Breast epithelium (tissue), 3 donors: ENCODE results near the gene SLC25A43.

Source experiments
- CTCF ChIP-seq, 3 donors: fragments of 450-650 bp; IDR thresholded peaks; one replicate each; pipeline ENCODE4 v1.5.1; 2016 to 2017; ENCODE audit warnings: antibody characterized with exemption in 3 of 3, mild to moderate bottlenecking in 3 of 3, moderate library complexity in 3 of 3
- POLR2A ChIP-seq: fragments of 450-650 bp; IDR thresholded peaks from one replicate; pipeline ENCODE4 v1.6.1; 2016; ENCODE audit warnings: antibody characterized with exemption, mild to moderate bottlenecking, moderate library complexity
- POLR2AphosphoS5 ChIP-seq, 3 donors: sonication (generic); formaldehyde crosslinking; IDR thresholded peaks; one replicate each; pipeline ENCODE4 v1.6.1; 2017; ENCODE audit warnings: antibody characterized with exemption in 3 of 3

- no peak for TF ChIP-seq CTCF (IDR thresholded peaks at IDR 0.05)
- TF ChIP-seq POLR2AphosphoS5 (IDR thresholded peaks at IDR 0.05) = no peak
- no peak for TF ChIP-seq POLR2A
Measured at GRCh38 chrX:119474615-119475388, 75.7 kb downstream of the SLC25A43 start.
